Nephron (organoid): ENCODE results near the gene CAPG.

Source experiments
- H3K27ac Mint-ChIP-seq, 3 experiments: 2 replicates each; pipeline ENCODE4 v1.8.0; 2020; ENCODE audit warnings: mixed read lengths in 3 of 3, mild to moderate bottlenecking in 2 of 3, moderate library complexity in 1 of 3
- H3K27me3 Mint-ChIP-seq: 2 replicates; pipeline ENCODE4 v1.8.0; 2021; ENCODE audit warnings: low read depth, mild to moderate bottlenecking, moderate library complexity, mixed read lengths
- H3K36me3 Mint-ChIP-seq: 2 replicates; pipeline ENCODE4 v1.8.0; 2020; ENCODE audit warnings: low read depth, mixed read lengths
- H3K4me1 Mint-ChIP-seq: 2 replicates; pipeline ENCODE4 v1.8.0; 2020; ENCODE audit warnings: mixed read lengths
- H3K4me3 Mint-ChIP-seq, 3 experiments: 2 replicates each; pipeline ENCODE4 v1.8.0; 2020; ENCODE audit warnings: mild to moderate bottlenecking in 3 of 3, mixed read lengths in 3 of 3, moderate library complexity in 2 of 3
- H3K9me3 Mint-ChIP-seq: 2 replicates; pipeline ENCODE4 v1.8.0; 2020; ENCODE audit warnings: mixed read lengths
- TF ChIP-seq, protein P1 (sequence below), 3 experiments: fragments of 200-600 bp; sonication (generic); IDR thresholded peaks; one replicate each; pipeline ENCODE4 v1.5.0; 2021; ENCODE audit warnings: antibody characterized with exemption in 3 of 3; ENCODE audit not compliant: unreplicated experiment in 3 of 3

The CAPG gene

DNA sequence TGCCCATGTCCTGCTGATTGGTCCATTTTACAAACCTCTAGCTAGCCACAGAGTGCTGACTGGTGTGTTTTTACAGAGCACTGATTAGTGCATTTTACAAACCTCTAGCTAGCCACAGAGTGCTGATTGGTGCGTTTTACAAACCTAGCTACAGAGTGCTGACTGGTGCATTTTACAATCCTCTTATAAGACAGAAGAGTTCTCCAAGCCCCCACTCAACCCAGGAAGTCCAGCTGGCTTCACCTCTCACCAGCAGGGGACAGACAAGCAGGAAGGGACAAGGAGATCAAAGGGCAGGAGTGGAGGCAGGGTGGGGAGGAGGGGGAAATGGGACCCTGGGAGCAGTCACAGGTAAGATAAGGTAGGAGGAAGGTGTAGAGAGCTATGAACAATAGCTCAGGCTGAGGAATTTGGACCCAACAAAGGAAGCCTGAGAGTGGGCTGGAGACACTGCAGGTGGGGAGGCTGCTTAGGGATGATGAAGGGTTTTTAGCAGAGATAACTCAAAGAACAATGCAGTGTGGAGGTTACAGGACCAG, 45.5 kb upstream of the CAPG start:
- H3K36me3 Mint-ChIP-seq, result no peaks in the 10 kb centered on the region
- H3K4me1 Mint-ChIP-seq, result peaks cover 5% of the 10 kb centered on the region
- no peak overlapping the region for H3K27ac Mint-ChIP-seq
- TF ChIP-seq, protein P1, sequence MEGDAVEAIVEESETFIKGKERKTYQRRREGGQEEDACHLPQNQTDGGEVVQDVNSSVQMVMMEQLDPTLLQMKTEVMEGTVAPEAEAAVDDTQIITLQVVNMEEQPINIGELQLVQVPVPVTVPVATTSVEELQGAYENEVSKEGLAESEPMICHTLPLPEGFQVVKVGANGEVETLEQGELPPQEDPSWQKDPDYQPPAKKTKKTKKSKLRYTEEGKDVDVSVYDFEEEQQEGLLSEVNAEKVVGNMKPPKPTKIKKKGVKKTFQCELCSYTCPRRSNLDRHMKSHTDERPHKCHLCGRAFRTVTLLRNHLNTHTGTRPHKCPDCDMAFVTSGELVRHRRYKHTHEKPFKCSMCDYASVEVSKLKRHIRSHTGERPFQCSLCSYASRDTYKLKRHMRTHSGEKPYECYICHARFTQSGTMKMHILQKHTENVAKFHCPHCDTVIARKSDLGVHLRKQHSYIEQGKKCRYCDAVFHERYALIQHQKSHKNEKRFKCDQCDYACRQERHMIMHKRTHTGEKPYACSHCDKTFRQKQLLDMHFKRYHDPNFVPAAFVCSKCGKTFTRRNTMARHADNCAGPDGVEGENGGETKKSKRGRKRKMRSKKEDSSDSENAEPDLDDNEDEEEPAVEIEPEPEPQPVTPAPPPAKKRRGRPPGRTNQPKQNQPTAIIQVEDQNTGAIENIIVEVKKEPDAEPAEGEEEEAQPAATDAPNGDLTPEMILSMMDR (IDR thresholded peaks at IDR 0.05; ENCODE audit: unreplicated experiment in 3 of 3), result no peak
- no peaks in the 10 kb centered on the region for H3K9me3 Mint-ChIP-seq
- H3K4me3 Mint-ChIP-seq, result no peak overlapping the region
- peaks cover 5% of the 10 kb centered on the region for H3K27me3 Mint-ChIP-seq

DNA sequence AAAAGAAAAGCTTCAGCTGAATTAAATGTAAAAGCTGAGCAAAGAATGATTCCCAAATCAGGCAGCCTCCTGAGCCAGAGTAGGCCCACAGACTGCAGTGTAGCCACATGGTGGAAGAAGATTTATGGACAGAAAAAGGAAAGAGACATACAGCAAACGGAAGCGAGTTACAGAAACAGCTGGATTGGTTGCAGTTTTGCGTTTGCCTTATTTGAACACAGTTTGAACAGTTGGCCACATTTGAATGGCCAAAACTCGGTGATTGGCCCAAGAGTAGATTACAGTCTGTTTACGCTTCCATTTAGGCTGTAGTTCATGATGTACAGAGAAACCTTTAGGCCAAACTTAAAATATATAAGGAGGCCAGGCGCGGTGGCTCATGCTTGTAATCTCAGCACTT, 43.4 kb upstream of the CAPG start:
- H3K4me1 Mint-ChIP-seq, result peaks cover 11% of the 10 kb centered on the region
- no peaks in the 10 kb centered on the region for H3K36me3 Mint-ChIP-seq
- TF ChIP-seq, protein P1 (IDR thresholded peaks at IDR 0.05; ENCODE audit: unreplicated experiment in 3 of 3), result no peak
- H3K27me3 Mint-ChIP-seq, result peaks cover 5% of the 10 kb centered on the region
- H3K9me3 Mint-ChIP-seq, result no peaks in the 10 kb centered on the region
- peak overlapping the region in 2 of 3 experiments; percentile 2 to 9 for H3K27ac Mint-ChIP-seq
- H3K4me3 Mint-ChIP-seq, result no peak overlapping the region

DNA sequence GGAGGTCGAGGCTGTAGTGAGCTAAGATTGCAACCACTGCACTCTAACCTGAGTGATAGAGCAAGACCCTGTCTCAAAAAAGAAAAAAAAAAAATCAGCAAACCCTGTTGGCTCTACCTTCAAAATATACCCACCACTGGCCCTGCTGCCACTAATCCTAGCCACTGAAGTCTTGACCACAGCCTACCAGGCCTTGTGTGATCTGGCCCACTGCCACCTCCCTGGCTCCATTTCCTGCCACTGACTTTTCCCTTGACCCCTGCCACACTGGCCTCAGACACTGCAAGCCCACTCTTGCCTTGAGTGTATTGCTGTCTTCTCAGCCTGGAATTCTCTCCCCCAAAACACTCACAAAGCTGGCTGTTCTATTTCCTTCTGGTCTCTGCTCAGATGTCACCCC, 42.1 kb upstream of the CAPG start:
- Mint-ChIP-seq H3K4me1 (peaks cover 11% of the 10 kb centered on the region), H3K9me3 (no peaks in the 10 kb centered on the region), H3K27ac (peak overlapping the region in 2 of 3 experiments; percentile 13 to 22), H3K4me3 (no peak overlapping the region), H3K36me3 (no peaks in the 10 kb centered on the region), H3K27me3 (no peaks in the 10 kb centered on the region)
- TF ChIP-seq, protein P1 (IDR thresholded peaks at IDR 0.05; ENCODE audit: unreplicated experiment in 3 of 3), result no peak

DNA sequence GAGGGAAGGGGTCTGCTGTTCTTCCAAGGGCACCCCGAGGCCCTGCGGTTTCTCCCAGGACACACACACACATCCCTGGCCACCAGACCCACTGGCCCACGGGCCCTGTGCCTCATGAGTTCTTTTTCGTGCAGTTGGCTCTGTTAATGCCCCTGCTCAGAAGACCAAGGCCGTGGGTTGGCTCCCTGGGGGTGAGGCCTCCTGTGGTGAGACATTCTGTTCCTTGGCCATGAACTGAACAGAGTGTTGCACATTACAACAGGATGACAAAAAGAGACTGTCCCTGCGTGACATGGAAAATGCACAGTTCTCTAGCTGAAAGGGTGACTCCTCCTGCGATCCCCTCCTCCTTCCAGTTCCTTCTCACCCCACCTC, 39.0 kb upstream of the CAPG start:
- H3K4me1 Mint-ChIP-seq, result peaks cover 18% of the 10 kb centered on the region
- H3K27me3 Mint-ChIP-seq, result no peaks in the 10 kb centered on the region
- H3K4me3 Mint-ChIP-seq, result no peak overlapping the region
- no peaks in the 10 kb centered on the region for H3K36me3 Mint-ChIP-seq
- H3K9me3 Mint-ChIP-seq, result no peaks in the 10 kb centered on the region
- H3K27ac Mint-ChIP-seq, result no peak overlapping the region
- TF ChIP-seq, protein P1 (IDR thresholded peaks at IDR 0.05; ENCODE audit: unreplicated experiment in 3 of 3), result no peak

GRCh38 chr2:85448461-85449213, 38.5 kb upstream of the CAPG start:
- H3K4me3 Mint-ChIP-seq, result no peak overlapping the region
- H3K4me1 Mint-ChIP-seq, result peaks cover 17% of the 10 kb centered on the region
- no peak overlapping the region for H3K27ac Mint-ChIP-seq
- H3K27me3 Mint-ChIP-seq, result no peaks in the 10 kb centered on the region
- TF ChIP-seq, protein P1 (IDR thresholded peaks at IDR 0.05; ENCODE audit: unreplicated experiment in 3 of 3), result no peak
- no peaks in the 10 kb centered on the region for H3K36me3 Mint-ChIP-seq
- H3K9me3 Mint-ChIP-seq, result no peaks in the 10 kb centered on the region

- no peaks in the 10 kb centered on the region for H3K9me3 Mint-ChIP-seq
- no peaks in the 10 kb centered on the region for H3K36me3 Mint-ChIP-seq
- peaks cover 12% of the 10 kb centered on the region for H3K4me1 Mint-ChIP-seq
- peak overlapping the region in 1 of 3 experiments; percentile 17 for H3K27ac Mint-ChIP-seq
- H3K4me3 Mint-ChIP-seq, result no peak overlapping the region
- H3K27me3 Mint-ChIP-seq, result peaks cover 7% of the 10 kb centered on the region
- TF ChIP-seq, protein P1 (IDR thresholded peaks at IDR 0.05; ENCODE audit: unreplicated experiment in 3 of 3), result no peak
Observed at GRCh38 chr2:85447222-85447585, 37.0 kb upstream of the CAPG start.
